ENCODE results near the gene SPATS2L. TPM values are rescaled to one million over a fixed set of nuclear protein-coding genes. Genes with fewer than 3 reads are reported as not detected.

SPATS2L gene
- total and polyA plus RNA-seq, 9 donors, result 144 to 235 (median 222) TPM

- no peak for DNase-seq
- H3K27me3 ChIP-seq (ENCODE audit: control insufficient read depth, insufficient read depth, low read length), result no peaks in the 10 kb centered on the region
- no peak overlapping the region for H3K4me3 ChIP-seq (ENCODE audit: low read length)
- H3K27ac ChIP-seq (ENCODE audit: low read length), result no peak overlapping the region
- no peaks in the 10 kb centered on the region for H3K9me3 ChIP-seq (replicated peaks; ENCODE audit: control insufficient read depth, low read depth, low read length)
- H3K36me3 ChIP-seq (ENCODE audit: control insufficient read depth, insufficient read depth, low read length), result peaks cover 46% of the 10 kb centered on the region
- H3K4me1 ChIP-seq (ENCODE audit: control insufficient read depth, insufficient read depth, low read length), result peaks cover 8% of the 10 kb centered on the region
- WGBS (ENCODE audit: insufficient coverage), result 87% methylated on average over 2 of the region's 5 CpGs
These were observed 147.5 kb downstream of the SPATS2L start for GRCh38 chr2:200453853-200454534.

GRCh38 chr2:200454927-200455801 lies 148.7 kb downstream of the SPATS2L start:
- H3K4me3 ChIP-seq (ENCODE audit: low read length), result no peak overlapping the region
- peaks cover 8% of the 10 kb centered on the region for H3K4me1 ChIP-seq (ENCODE audit: control insufficient read depth, insufficient read depth, low read length)
- H3K27ac ChIP-seq (ENCODE audit: low read length), result no peak overlapping the region
- H3K27me3 ChIP-seq (ENCODE audit: control insufficient read depth, insufficient read depth, low read length), result no peaks in the 10 kb centered on the region
- peaks cover 48% of the 10 kb centered on the region for H3K36me3 ChIP-seq (ENCODE audit: control insufficient read depth, insufficient read depth, low read length)
- 100% methylated on average over 3 of the region's 4 CpGs for WGBS (ENCODE audit: insufficient coverage)
- no peaks in the 10 kb centered on the region for H3K9me3 ChIP-seq (replicated peaks; ENCODE audit: control insufficient read depth, low read depth, low read length)
- DNase-seq, result no peak

GRCh38 chr2:200455958-200456421 lies 149.5 kb downstream of the SPATS2L start:
- H3K36me3 ChIP-seq (ENCODE audit: control insufficient read depth, insufficient read depth, low read length), result peaks cover 40% of the 10 kb centered on the region
- H3K4me1 ChIP-seq (ENCODE audit: control insufficient read depth, insufficient read depth, low read length), result peaks cover 8% of the 10 kb centered on the region
- no peaks in the 10 kb centered on the region for H3K27me3 ChIP-seq (ENCODE audit: control insufficient read depth, insufficient read depth, low read length)
- no peak overlapping the region for H3K27ac ChIP-seq (ENCODE audit: low read length)
- H3K4me3 ChIP-seq (ENCODE audit: low read length), result no peak overlapping the region
- 95% methylated on average over 2 of the region's 4 CpGs for WGBS (ENCODE audit: insufficient coverage)
- no peak for DNase-seq
- H3K9me3 ChIP-seq (replicated peaks; ENCODE audit: control insufficient read depth, low read depth, low read length), result no peaks in the 10 kb centered on the region

- Histone ChIP-seq H3K9me3 (replicated peaks; ENCODE audit: control insufficient read depth, low read depth, low read length) (no peaks in the 10 kb centered on the region), H3K27me3 (ENCODE audit: control insufficient read depth, insufficient read depth, low read length) (no peaks in the 10 kb centered on the region), H3K27ac (ENCODE audit: low read length) (no peak overlapping the region), H3K36me3 (ENCODE audit: control insufficient read depth, insufficient read depth, low read length) (peaks cover 37% of the 10 kb centered on the region), H3K4me3 (ENCODE audit: low read length) (no peak overlapping the region), H3K4me1 (ENCODE audit: control insufficient read depth, insufficient read depth, low read length) (peaks cover 8% of the 10 kb centered on the region)
- no peak for DNase-seq
- WGBS (ENCODE audit: insufficient coverage), result no CpG with 5 or more reads among the region's 2 CpGs
These were observed 150.1 kb downstream of the SPATS2L start for GRCh38 chr2:200456567-200456966.

- WGBS (ENCODE audit: insufficient coverage), result 73% methylated on average over 3 of the region's 3 CpGs
- no peaks in the 10 kb centered on the region for H3K9me3 ChIP-seq (replicated peaks; ENCODE audit: control insufficient read depth, low read depth, low read length)
- no peak for DNase-seq
- H3K4me3 ChIP-seq (ENCODE audit: low read length), result no peak overlapping the region
- peaks cover 8% of the 10 kb centered on the region for H3K4me1 ChIP-seq (ENCODE audit: control insufficient read depth, insufficient read depth, low read length)
- H3K27ac ChIP-seq (ENCODE audit: low read length), result peak overlapping the region; percentile 26
- no peaks in the 10 kb centered on the region for H3K27me3 ChIP-seq (ENCODE audit: control insufficient read depth, insufficient read depth, low read length)
- H3K36me3 ChIP-seq (ENCODE audit: control insufficient read depth, insufficient read depth, low read length), result peaks cover 33% of the 10 kb centered on the region
These were observed 152.6 kb downstream of the SPATS2L start for GRCh38 chr2:200459101-200459500.

- 100% methylated on average over 1 of the region's 2 CpGs for WGBS (ENCODE audit: insufficient coverage)
- peaks cover 37% of the 10 kb centered on the region for H3K36me3 ChIP-seq (ENCODE audit: control insufficient read depth, insufficient read depth, low read length)
- peaks cover 15% of the 10 kb centered on the region for H3K4me1 ChIP-seq (ENCODE audit: control insufficient read depth, insufficient read depth, low read length)
- no peaks in the 10 kb centered on the region for H3K27me3 ChIP-seq (ENCODE audit: control insufficient read depth, insufficient read depth, low read length)
- no peaks in the 10 kb centered on the region for H3K9me3 ChIP-seq (replicated peaks; ENCODE audit: control insufficient read depth, low read depth, low read length)
- no peak overlapping the region for H3K27ac ChIP-seq (ENCODE audit: low read length)
- DNase-seq, result no peak
- H3K4me3 ChIP-seq (ENCODE audit: low read length), result no peak overlapping the region
These were observed 155.6 kb downstream of the SPATS2L start for GRCh38 chr2:200461846-200462710.

GRCh38 chr2:200463452-200463851 lies 157.0 kb downstream of the SPATS2L start:
- Histone ChIP-seq H3K36me3 (ENCODE audit: control insufficient read depth, insufficient read depth, low read length) (peaks cover 45% of the 10 kb centered on the region), H3K4me1 (ENCODE audit: control insufficient read depth, insufficient read depth, low read length) (peaks cover 27% of the 10 kb centered on the region), H3K4me3 (ENCODE audit: low read length) (no peak overlapping the region), H3K27me3 (ENCODE audit: control insufficient read depth, insufficient read depth, low read length) (no peaks in the 10 kb centered on the region), H3K27ac (ENCODE audit: low read length) (no peak overlapping the region), H3K9me3 (replicated peaks; ENCODE audit: control insufficient read depth, low read depth, low read length) (no peaks in the 10 kb centered on the region)
- no peak for DNase-seq
- no CpG with 5 or more reads among the region's 2 CpGs for WGBS (ENCODE audit: insufficient coverage)

- 22% methylated on average over 6 of the region's 12 CpGs for WGBS (ENCODE audit: insufficient coverage)
- no peaks in the 10 kb centered on the region for H3K9me3 ChIP-seq (replicated peaks; ENCODE audit: control insufficient read depth, low read depth, low read length)
- DNase-seq, result peak; percentile 94
- H3K4me3 ChIP-seq (ENCODE audit: low read length), result no peak overlapping the region
- peaks cover 41% of the 10 kb centered on the region for H3K4me1 ChIP-seq (ENCODE audit: control insufficient read depth, insufficient read depth, low read length)
- H3K27me3 ChIP-seq (ENCODE audit: control insufficient read depth, insufficient read depth, low read length), result no peaks in the 10 kb centered on the region
- peaks cover 69% of the 10 kb centered on the region for H3K36me3 ChIP-seq (ENCODE audit: control insufficient read depth, insufficient read depth, low read length)
- H3K27ac ChIP-seq (ENCODE audit: low read length), result peak overlapping the region; percentile 92
These were observed 160.2 kb downstream of the SPATS2L start for GRCh38 chr2:200466425-200467418.

Data from muscle of leg (tissue), 11 donors.